NCI-H1105 treated with DMSO at 0.1 percent for 48 hours (cell line): ENCODE measurements around the gene MRPL2.
"Not testable (repeated sequence)": the region's sequence is repeated elsewhere in the genome, so short reads cannot be mapped to it uniquely, and the experiment has no call there.

ENCODE experiments used
- DNase-seq: peaks from one replicate; lab custom pipeline; 2025; lab: John Stamatoyannopoulos, UW

MRPL2 gene

DNA sequence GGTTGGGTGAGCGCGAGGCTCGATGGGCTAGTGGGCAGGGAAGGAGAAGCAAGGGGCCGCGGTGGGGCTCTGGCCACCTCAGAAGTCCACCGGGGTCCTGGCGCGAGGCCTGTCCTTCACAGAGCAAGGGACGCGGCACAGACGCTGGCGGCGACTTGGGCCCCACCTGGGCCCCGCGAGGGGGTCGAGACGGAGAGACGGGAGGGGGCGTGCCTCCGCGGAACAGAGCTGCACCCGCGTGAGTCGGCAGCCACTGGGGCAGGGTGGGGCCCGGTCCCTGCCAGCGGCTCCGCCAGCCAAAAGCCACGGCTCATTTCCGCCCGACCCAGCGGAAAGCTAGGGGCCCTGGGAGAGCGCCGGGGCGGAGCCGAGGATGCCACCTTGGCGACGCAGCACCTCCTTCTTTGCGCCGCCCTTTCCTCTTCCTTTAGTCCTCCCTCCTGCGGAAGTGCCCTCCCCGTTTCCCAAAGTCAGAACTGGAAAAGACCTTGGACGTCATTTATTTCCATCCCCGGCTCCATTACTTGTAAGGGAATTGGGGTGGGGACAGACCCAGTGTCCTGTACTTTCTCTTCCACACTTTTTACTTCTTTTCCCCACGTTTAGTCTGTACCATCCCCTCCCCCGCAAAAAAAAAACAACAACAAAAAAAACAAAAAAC, 5.6 kb downstream of the MRPL2 start, which contains the start of gene CUL7:
Gene CUL7, minus strand, starts transcription at position 307 of the 661 bp plus-strand sequence. CDS start 1,063 bp downstream, outside the sequence.
- DNase-seq, result peak; percentile 93

DNA sequence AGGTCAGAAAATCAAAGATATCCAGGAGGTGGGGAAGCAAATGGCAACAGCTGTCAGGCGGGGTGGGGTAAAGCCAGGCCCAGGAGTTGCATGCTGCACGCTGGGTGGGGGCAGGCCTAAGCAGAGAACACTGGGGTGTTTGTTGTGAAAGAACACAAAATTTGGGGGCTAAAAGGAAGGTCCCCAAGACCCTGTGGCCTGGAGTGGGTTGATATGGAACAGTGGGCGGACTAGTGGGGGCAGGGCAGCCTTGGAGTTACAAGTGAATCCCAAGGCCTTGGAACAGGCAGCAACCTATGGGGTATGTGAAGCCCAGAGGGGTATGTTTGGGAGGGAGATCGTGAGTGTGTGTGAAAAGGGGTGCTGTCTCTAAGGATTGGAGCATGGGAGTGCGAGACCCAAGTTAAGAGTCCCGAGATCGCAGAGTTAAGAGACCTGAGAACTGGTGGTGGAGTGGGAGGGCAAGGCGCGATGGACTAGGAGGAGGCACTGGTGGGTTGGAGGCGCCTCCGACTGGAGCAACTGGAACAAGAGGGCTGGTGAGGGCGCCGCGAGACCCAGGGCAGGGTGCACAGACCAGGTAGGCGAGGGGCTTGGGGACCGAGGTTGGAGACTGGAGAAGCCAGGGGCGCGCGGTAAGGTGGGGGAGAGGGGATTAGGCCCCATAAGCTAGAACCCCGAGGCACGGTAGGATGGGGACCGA, 6.2 kb downstream of the MRPL2 start:
- DNase-seq, result no peak

DNA sequence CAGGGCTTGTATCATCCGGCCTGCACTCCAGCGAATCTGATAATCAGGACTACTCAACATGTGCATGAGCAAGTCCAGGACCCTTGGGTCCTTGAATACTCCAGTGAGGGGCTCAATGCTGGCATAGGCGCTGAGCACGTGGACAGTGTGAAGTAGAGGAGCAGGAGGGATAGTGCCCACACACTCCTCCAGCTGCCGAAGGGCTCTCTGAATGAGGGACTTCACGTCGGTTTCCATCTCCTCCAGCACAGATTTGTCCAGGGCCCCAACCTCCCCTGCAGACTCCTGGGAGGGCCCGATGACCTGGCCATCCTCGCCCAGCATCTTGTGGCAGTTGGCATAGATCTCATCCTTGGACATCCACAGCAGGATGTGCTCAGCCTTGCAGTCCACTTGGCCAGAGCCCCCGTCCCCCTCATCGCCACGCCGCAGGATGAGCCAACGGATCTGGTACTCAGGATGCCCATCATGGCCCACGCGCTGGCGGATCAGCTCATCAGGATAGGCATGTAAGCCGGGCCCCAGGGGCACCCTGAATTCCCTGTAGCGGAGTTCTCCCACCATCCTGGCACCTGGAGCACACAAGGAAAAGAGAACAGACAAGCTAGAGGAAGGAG, 6.9 kb downstream of the MRPL2 start:
- DNase-seq, result no peak

- no peak for DNase-seq
Measured at GRCh38 chr6:43050981-43051380, 8.3 kb downstream of the MRPL2 start.

DNA sequence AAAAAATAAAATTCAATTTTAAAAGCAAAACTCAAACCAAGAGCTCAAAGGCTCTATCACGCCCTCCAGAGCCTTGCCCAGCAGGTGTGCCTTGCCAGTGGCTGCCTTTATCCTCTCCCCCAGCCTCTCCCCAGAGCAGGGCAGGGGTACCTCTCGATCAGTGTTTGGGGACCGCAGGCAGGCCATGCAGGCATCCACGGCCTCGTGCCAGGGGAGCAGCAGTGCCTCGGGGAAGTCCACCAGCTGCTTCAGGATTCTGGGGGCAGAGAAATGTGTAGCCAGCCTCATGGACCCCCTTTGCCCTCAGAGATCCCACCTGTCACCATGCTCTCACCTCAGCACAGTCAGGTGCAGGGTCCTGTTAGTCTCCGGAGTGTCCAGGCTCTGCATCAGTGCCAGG, 11.2 kb downstream of the MRPL2 start:
- DNase-seq, result no peak

GRCh38 chr6:43045371-43045930, 13.8 kb downstream of the MRPL2 start:
- no peak for DNase-seq

GRCh38 chr6:43043310-43043709, 15.9 kb downstream of the MRPL2 start:
- DNase-seq, result no peak

GRCh38 chr6:43041475-43041874, 17.8 kb downstream of the MRPL2 start:
- DNase-seq, result not testable (repeated sequence)

- no peak for DNase-seq
Measured at GRCh38 chr6:43040542-43041257, 18.5 kb downstream of the MRPL2 start.

GRCh38 chr6:43038727-43039126, 20.5 kb downstream of the MRPL2 start:
- no peak for DNase-seq

DNA sequence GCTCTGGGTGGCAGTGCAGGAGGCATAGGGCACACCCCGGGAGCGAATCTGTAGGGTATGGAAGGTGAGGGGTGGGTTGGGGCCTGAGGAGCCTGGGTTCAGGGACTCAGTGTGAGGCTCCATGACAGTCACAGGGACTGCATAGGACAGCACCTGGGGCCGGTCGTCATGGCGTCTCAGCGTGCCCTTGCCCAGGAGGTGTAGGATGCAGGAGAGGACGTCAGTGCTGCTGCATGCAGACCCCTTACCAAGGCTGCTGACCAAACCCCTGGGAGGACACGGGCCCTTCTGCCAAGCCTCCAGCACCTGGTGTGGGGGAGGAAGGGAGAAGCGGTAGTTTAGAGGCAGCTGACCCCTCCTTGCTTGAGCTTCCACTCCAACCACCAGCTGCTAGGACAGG, 21.5 kb downstream of the MRPL2 start:
- no peak for DNase-seq

- no peak for DNase-seq
Measured at GRCh38 chr6:43037197-43037596, 22.0 kb downstream of the MRPL2 start.

DNA sequence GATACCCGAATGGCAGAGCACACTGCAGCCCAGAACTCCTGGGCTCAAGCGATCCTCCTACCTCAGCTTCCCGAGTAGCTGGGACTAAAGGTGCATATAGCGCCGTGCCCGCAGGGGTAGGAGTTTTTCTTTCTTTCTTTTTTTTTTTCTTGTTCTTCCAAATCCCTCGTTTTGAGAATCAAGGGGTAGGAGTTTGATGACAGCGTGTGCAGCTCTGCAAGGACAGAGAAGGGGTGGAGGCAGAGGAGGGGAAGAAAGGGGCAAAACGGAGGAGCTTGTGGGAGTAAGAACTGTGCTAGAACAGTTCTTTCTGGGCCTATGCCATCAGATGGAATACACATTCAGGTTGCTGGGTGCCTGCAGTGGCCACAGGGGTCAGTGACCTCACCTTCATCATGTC, 22.5 kb downstream of the MRPL2 start:
- DNase-seq, result no peak

- no peak for DNase-seq
Measured at GRCh38 chr6:43035495-43036194, 23.6 kb downstream of the MRPL2 start.

DNA sequence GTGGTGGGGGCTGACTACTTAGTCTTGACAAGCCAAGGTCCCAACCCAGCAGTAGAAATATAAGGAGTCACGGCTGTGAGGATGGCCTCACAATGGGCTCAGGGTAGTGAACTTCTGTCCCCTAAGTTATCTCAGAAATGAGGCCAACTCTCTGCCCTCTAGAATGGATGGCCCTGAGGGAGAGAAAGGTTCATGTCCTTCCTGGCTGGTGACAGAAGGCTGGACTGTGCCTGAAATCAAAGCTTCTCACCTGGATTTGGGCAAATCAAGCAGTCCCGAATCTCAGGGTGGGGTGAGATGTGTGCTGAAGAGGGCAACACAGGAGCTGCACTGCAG, 25.1 kb downstream of the MRPL2 start:
- no peak for DNase-seq

DNA sequence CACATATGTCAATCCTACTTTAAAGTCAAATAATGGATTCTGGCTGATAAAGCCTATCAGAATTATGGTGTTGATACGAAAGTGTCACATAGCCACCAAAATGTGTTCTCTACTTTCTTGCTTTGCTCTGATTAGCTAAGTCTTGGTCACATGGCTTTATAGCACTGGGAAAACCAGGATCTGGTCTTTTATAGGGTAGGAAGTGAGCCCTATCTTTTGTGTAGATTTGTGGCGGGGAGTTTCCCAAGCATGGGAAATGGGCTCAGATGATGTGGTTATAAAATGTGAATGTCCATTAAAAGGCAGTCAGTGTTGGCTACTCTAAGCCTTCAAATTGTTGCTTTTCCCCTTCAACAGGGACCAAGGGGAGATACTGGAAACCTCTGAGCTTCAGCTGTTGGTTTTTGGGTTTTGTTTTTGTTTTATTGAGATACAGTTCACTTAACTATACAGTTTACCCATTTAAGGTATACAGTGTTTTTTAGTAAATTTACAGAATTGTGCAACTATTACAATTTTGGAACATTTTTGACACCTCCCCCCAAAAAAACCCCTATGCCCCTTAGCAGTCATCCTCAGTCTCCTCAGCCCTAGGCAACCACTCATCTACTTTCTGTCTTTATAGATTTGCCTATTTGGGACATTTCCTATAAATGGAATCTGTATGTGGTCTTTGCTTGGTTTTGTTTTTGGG, 25.6 kb downstream of the MRPL2 start:
- no peak for DNase-seq

DNA sequence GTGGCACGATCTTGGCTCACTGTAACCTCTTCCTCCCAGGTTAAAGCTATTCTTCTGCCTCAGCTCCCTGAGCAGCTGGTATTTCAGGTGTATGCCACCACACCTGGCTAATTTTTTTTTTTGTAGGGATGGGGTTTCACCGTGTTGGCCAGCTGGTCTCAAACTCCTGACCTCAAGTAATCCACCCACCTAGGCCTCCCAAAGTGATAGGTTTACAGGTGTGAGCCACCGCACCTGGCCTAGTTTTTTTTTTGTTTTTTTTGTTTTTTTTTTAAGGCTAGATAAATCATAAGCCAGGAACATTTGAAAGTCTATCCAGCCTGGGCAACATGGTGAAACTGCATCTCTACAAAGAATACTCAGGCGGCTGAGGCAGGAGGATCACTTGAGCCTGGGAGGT, 26.9 kb downstream of the MRPL2 start:
- no peak for DNase-seq

- no peak for DNase-seq
Measured at GRCh38 chr6:43029120-43029519, 30.1 kb downstream of the MRPL2 start.

- no peak for DNase-seq
Measured at GRCh38 chr6:43026365-43026764, 32.9 kb downstream of the MRPL2 start.

GRCh38 chr6:43024436-43024835, 34.8 kb downstream of the MRPL2 start:
- DNase-seq, result no peak
